Pancreas (tissue), 10 donors: Measurements from ENCODE around the gene IL1RL2. TPM values are rescaled to one million over a fixed set of nuclear protein-coding genes. Genes with fewer than 3 reads are reported as not detected.
A peak's percentile ranks its signal among the peaks of the same experiment; 100 is the strongest.

ENCODE experiments used
- ATAC-seq, 4 donors: fragments of 200-7000 bp; cut with Tn5 transposase; one replicate each; pipeline versions ENCODE4 v1.8.0 to v1.9.1; 2020; ENCODE audit warnings: mild to moderate bottlenecking in 4 of 4, moderate library complexity in 4 of 4
- DNase-seq, 6 donors: peaks; one replicate each; pipeline ENCODE4 v3.0.0-alpha.2; 2020
- FAIRE-seq: peaks from 2 replicates; lab custom pipeline; 2012; peaks lifted over from hg19 to GRCh38; lab: Jason Lieb, UNC
- H3K27ac ChIP-seq, 4 donors: fragments of 200-600 bp; sonication (generic); 1 replicate in 3 of 4; 2 replicates in 1 of 4; pipeline versions ENCODE4 v1.5.0 to v1.8.0; 2020
- H3K27me3 ChIP-seq, 4 donors: fragments of 200-600 bp; one replicate each; pipeline ENCODE4 v1.8.0; 2021
- H3K36me3 ChIP-seq, 3 donors: fragments of 200-600 bp; sonication (generic) in 1 of 3; one replicate each; pipeline versions ENCODE4 v1.5.0 to v1.8.0; 2020 to 2021
- H3K4me1 ChIP-seq, 3 donors: fragments of 200-600 bp; one replicate each; pipeline ENCODE4 v1.8.0; 2021
- H3K4me3 ChIP-seq, 4 donors: fragments of 200-600 bp; sonication (generic) in 2 of 4; one replicate each; pipeline versions ENCODE4 v1.5.0 to v1.8.0; 2020 to 2021
- H3K9me3 ChIP-seq, 4 donors: fragments of 200-600 bp; one replicate each; pipeline ENCODE4 v1.8.0; 2021
- WGBS, 2 donors: extraction: QIAGEN DNeasy Blood & Tissue Kit; methylation state at CpG; one replicate each; pipeline ENCODE4 v1.1.7; 2013; 5-methylcytosine and 5-hydroxymethylcytosine counted together
- intact Hi-C, 3 donors: fragments of 100-400 bp; cut with DNase I; formaldehyde crosslinking; loops; one replicate each; pipeline versions ENCODE4 v1.11.1 to v1.14.2; 2022
- polyA plus RNA-seq, 2 donors: library from polyadenylated mRNA; stranded (reverse); fragments of 200-250 nt; gene quantifications; one replicate each; pipeline ENCODE4 v1.2.3, GENCODE V29; 2013
- total RNA-seq, 6 donors: library from RNA; stranded (reverse); fragmentation: NEBNext Ultra II Directional in 4 of 6; extraction: Animal tissue kit (Norgen Biotek cat#: 25700) in 4 of 6; gene quantifications; one replicate each; pipeline versions ENCODE4 v1.2.1 to v1.2.4, GENCODE V29; 2021 to 2023
- TF ChIP-seq, protein P1 (sequence below), 4 donors: fragments of 200-600 bp; sonication (generic) in 3 of 4; IDR thresholded peaks; one replicate each; pipeline versions ENCODE4 v1.5.0 to v1.8.0; 2021; ENCODE audit warnings: antibody characterized with exemption in 4 of 4
- donor health status: healthy with polysubstance abuse.
- donor health status: DM: no; HTN: no; CAD: no; lungs with moderate emphysema.
- donor health status: DM: no; HTN: no; CAD: no.
- donor health status: control.
- donor health status: control.
- donor health status: Bipolar disorder and iron deficiency.
- donor health status: DM: yes; HTN: yes; CAD: no.
- donor health status: DM: no; HTN: no; CAD: no.
- donor health status: DM: no; HTN: no; CAD: no.
- donor health status: DM: yes; HTN: yes; CAD: no.

The IL1RL2 gene
- total and polyA plus RNA-seq, 8 donors = 0.12 to 1.2 (median 0.34) TPM

DNA sequence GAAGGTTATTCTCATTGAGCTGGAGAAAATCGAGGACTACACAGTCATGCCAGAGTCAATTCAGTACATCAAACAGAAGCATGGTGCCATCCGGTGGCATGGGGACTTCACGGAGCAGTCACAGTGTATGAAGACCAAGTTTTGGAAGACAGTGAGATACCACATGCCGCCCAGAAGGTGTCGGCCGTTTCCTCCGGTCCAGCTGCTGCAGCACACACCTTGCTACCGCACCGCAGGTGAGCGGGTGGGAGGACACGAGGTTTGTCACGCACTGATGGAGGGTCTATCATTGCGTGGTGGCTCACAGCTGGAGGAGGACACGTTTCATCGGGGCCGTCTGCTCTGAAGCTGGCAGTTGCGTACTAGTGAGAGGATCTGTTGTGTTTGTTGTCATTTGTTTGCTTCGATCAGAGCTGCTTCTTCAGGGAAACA is 48.2 kb downstream of the IL1RL2 start:
- DNase-seq = no peak
- 86 to 88% methylated on average over 18 of the region's 18 CpGs for WGBS, 2 donors
- H3K27me3 ChIP-seq = no peaks in the 10 kb centered on the region
- peaks cover 0 to 1% (median 0%) of the 10 kb centered on the region in 3 donors for H3K4me1 ChIP-seq
- TF ChIP-seq, protein P1, sequence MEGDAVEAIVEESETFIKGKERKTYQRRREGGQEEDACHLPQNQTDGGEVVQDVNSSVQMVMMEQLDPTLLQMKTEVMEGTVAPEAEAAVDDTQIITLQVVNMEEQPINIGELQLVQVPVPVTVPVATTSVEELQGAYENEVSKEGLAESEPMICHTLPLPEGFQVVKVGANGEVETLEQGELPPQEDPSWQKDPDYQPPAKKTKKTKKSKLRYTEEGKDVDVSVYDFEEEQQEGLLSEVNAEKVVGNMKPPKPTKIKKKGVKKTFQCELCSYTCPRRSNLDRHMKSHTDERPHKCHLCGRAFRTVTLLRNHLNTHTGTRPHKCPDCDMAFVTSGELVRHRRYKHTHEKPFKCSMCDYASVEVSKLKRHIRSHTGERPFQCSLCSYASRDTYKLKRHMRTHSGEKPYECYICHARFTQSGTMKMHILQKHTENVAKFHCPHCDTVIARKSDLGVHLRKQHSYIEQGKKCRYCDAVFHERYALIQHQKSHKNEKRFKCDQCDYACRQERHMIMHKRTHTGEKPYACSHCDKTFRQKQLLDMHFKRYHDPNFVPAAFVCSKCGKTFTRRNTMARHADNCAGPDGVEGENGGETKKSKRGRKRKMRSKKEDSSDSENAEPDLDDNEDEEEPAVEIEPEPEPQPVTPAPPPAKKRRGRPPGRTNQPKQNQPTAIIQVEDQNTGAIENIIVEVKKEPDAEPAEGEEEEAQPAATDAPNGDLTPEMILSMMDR (IDR thresholded peaks at IDR 0.05) = no peak
- no peaks in the 10 kb centered on the region for H3K36me3 ChIP-seq
- H3K9me3 ChIP-seq = no peaks in the 10 kb centered on the region
- ATAC-seq = peak in 1 of 4 donors; percentile 22
- no peak overlapping the region for H3K4me3 ChIP-seq
- no peak for FAIRE-seq
- intact Hi-C loops = loop anchor here in 2 of 3 donors (5.0 kb wide), 2 partner anchors 213 to 218 kb away; no protein-coding TSS in a partner anchor
- no peak overlapping the region for H3K27ac ChIP-seq

DNA sequence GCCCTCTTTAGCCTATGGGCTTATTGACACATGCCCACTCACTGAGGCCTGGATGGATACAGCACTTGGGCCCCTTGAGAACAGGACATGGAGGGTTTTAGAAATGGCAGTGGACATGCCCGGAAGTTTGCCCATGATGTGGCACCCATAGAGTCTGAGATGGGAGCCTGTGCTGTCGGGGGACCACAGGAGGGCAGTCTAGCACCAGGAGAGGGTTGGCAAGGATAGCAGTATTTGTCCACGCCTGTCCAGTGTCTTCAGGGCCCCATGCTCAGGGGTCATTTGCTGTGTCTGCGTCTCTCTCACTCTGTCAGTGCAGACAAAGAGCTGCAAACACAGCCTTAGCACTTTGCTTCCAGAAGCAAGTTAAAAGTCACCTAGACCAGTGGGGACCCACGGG is 48.7 kb downstream of the IL1RL2 start:
- H3K9me3 ChIP-seq = no peaks in the 10 kb centered on the region
- no peak overlapping the region for H3K4me3 ChIP-seq
- H3K27ac ChIP-seq = no peak overlapping the region
- intact Hi-C loops = loop anchor here in 2 of 3 donors (5.0 kb wide), 2 partner anchors 213 to 218 kb away; no protein-coding TSS in a partner anchor
- H3K27me3 ChIP-seq = no peaks in the 10 kb centered on the region
- H3K36me3 ChIP-seq = no peaks in the 10 kb centered on the region
- DNase-seq = no peak
- no peak for FAIRE-seq
- peaks cover 2 to 6% (median 3%) of the 10 kb centered on the region in 3 donors for H3K4me1 ChIP-seq
- TF ChIP-seq, protein P1 (IDR thresholded peaks at IDR 0.05) = no peak
- 74 to 87% methylated on average over 5 of the region's 5 CpGs for WGBS, 2 donors
- ATAC-seq = peak in 2 of 4 donors; percentile 38 to 44

DNA sequence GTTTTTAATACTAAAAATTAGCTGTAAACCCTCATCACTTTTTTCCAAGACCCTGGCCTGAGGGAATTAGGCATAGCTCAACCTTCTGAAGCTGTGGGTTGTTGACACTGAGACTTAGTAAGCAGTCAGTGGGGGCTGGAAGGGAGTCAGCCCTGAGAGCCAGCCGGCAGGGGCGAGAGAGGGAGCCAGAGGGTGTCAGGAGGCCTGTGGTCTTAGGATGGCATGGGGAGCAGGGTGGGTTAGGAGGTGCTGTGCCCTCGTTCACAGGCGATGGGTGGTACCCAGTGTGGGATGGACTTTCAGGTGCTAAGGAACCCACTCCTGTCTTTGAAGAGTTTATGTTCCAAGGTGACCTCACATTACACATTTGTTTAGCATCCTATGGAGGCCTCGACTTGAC is 49.3 kb downstream of the IL1RL2 start:
- no peak overlapping the region for H3K4me3 ChIP-seq
- ATAC-seq = no peak
- DNase-seq = no peak
- H3K9me3 ChIP-seq = no peaks in the 10 kb centered on the region
- H3K4me1 ChIP-seq = peaks cover 5 to 10% (median 5%) of the 10 kb centered on the region in 3 donors
- intact Hi-C loops = loop anchor here in 2 of 3 donors (5.0 kb wide), 2 partner anchors 214 to 219 kb away; no protein-coding TSS in a partner anchor
- TF ChIP-seq, protein P1 (IDR thresholded peaks at IDR 0.05) = no peak
- no peaks in the 10 kb centered on the region for H3K27me3 ChIP-seq
- FAIRE-seq = no peak
- no peaks in the 10 kb centered on the region for H3K36me3 ChIP-seq
- H3K27ac ChIP-seq = no peak overlapping the region
- WGBS, 2 donors = 56 to 90% methylated on average over 5 of the region's 5 CpGs

DNA sequence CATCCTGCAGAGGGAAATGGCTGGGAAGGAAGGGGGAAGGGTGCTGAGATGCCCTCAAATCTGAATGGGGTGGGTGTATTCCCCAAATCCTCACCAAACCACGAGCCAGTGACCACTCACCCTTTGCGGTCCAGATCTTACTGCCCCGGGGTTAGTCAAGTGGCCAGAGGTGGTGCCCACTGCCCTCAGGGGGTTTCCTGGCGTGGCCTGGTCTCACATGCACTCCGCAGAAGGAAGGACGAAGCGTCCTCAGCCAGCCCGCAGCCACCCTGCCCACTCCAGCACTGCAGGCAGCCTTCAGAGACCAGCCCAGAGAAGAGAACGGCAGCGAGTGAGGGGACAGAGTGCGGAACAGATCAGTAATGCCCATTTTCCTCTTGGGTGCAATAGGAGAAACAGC is 50.4 kb downstream of the IL1RL2 start:
- no peak overlapping the region for H3K4me3 ChIP-seq
- 87 to 90% methylated on average over 11 of the region's 11 CpGs for WGBS, 2 donors
- DNase-seq = no peak
- intact Hi-C loops = loop anchor here in 2 of 3 donors (5.0 kb wide), 2 partner anchors 215 to 220 kb away; no protein-coding TSS in a partner anchor
- ATAC-seq = no peak
- H3K9me3 ChIP-seq = no peaks in the 10 kb centered on the region
- no peaks in the 10 kb centered on the region for H3K27me3 ChIP-seq
- TF ChIP-seq, protein P1 (IDR thresholded peaks at IDR 0.05) = no peak
- FAIRE-seq = no peak
- H3K36me3 ChIP-seq = no peaks in the 10 kb centered on the region
- no peak overlapping the region for H3K27ac ChIP-seq
- peaks cover 5 to 11% (median 5%) of the 10 kb centered on the region in 3 donors for H3K4me1 ChIP-seq
